B cell (primary cell): ENCODE data around the gene CLN3.

Experiments used
- EZH2 ChIP-seq: IDR thresholded peaks from 2 replicates; pipeline ENCODE4 v1.6.1; 2012; ENCODE audit warnings: borderline replicate concordance, low read depth, mild to moderate bottlenecking, moderate library complexity, low read length; ENCODE audit not compliant: insufficient read depth, poor library complexity, severe bottlenecking
- TF ChIP-seq, protein P1 (sequence below): fragments of 200-600 bp; IDR thresholded peaks from one replicate; pipeline ENCODE4 v1.8.0; 2022; ENCODE audit warnings: antibody characterized with exemption, mild to moderate bottlenecking

DNA sequence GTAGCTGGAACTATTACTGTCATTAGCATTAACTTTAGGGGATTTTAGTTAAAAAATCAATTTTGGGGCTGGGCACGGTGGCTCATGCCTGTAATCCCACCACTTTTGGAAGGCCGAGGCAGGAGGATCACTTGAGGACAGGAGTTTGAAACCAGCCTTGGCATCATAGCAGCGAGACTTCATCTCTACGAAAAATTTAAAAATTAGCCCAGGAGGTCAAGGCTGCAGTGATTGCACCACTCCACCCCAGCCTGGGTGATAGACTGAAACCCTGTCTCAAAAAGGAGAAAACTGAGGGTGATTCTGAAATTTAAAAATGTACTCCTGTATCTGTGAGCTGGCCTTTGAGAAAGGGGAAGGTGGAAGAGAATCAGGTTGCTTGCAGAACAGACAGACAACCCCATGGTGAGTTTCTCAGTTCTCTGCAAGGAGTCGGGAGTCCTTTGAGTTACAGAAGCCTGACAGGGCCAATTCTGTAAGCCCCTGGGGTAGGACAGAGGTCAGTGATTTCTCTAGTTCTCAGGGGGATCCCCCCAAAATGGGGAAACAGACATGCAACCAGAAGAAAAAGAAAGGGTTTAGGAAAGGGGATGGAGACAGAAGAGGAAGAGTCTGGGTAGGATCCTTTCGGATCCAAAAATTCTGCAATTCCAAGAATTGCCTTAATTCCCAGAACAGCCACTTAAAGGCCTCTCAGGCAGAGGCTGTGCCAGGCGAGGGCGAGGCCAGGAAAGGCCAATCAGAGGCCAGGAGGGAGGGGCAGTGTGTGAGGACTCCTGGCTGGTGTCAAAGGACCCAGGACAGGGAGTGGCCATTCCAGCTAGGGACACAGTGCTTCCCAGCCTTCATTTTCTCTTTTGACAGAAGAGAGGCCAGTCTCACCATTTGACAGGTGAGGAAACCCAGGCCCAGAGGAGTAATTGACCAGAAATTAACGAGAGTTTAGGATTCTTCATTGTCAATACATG is 40.2 kb upstream of the CLN3 start:
- TF ChIP-seq, protein P1, sequence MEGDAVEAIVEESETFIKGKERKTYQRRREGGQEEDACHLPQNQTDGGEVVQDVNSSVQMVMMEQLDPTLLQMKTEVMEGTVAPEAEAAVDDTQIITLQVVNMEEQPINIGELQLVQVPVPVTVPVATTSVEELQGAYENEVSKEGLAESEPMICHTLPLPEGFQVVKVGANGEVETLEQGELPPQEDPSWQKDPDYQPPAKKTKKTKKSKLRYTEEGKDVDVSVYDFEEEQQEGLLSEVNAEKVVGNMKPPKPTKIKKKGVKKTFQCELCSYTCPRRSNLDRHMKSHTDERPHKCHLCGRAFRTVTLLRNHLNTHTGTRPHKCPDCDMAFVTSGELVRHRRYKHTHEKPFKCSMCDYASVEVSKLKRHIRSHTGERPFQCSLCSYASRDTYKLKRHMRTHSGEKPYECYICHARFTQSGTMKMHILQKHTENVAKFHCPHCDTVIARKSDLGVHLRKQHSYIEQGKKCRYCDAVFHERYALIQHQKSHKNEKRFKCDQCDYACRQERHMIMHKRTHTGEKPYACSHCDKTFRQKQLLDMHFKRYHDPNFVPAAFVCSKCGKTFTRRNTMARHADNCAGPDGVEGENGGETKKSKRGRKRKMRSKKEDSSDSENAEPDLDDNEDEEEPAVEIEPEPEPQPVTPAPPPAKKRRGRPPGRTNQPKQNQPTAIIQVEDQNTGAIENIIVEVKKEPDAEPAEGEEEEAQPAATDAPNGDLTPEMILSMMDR, result no peak
- TF ChIP-seq EZH2, result no peak
